NCI-H82 treated with DMSO at 0.1 percent for 48 hours (cell line): ENCODE results near the gene CLASP1.
A peak's percentile ranks its signal among the peaks of the same experiment; 100 is the strongest.
"Not testable (repeated sequence)": the region's sequence is repeated elsewhere in the genome, so short reads cannot be mapped to it uniquely, and the experiment has no call there.

Source experiments
- DNase-seq: peaks from one replicate; lab custom pipeline; 2025; ENCODE audit not compliant: unreplicated experiment; lab: John Stamatoyannopoulos, UW

Gene CLASP1

GRCh38 chr2:121662656-121663055 lies 13.4 kb upstream of the CLASP1 start:
- DNase-seq, result no peak

GRCh38 chr2:121659933-121660332 lies 10.7 kb upstream of the CLASP1 start:
- DNase-seq, result no peak

GRCh38 chr2:121658393-121658792 lies 9.1 kb upstream of the CLASP1 start:
- DNase-seq, result not testable (repeated sequence)

- DNase-seq, result no peak
Observed at GRCh38 chr2:121653035-121653434, 3.8 kb upstream of the CLASP1 start.

GRCh38 chr2:121650315-121650930 lies 1.2 kb upstream of the CLASP1 start:
- DNase-seq, result no peak

- peak; percentile 76 for DNase-seq
Observed at GRCh38 chr2:121649596-121650314, 493 bp upstream of the CLASP1 start.

- DNase-seq, result peak; percentile 12
Observed at GRCh38 chr2:121648206-121649148, 785 bp downstream of the CLASP1 start.

GRCh38 chr2:121647396-121647795 lies 1.9 kb downstream of the CLASP1 start:
- no peak for DNase-seq

- no peak for DNase-seq
Observed at GRCh38 chr2:121644715-121645114, 4.5 kb downstream of the CLASP1 start.

GRCh38 chr2:121643877-121644276 lies 5.4 kb downstream of the CLASP1 start:
- no peak for DNase-seq

GRCh38 chr2:121640380-121641316 lies 8.6 kb downstream of the CLASP1 start:
- DNase-seq, result no peak

- not testable (repeated sequence) for DNase-seq
Observed at GRCh38 chr2:121639846-121640245, 9.4 kb downstream of the CLASP1 start.

GRCh38 chr2:121638333-121638732 lies 10.9 kb downstream of the CLASP1 start:
- no peak for DNase-seq

- peak; percentile 16 for DNase-seq
Observed at GRCh38 chr2:121635371-121635770, 13.9 kb downstream of the CLASP1 start.

GRCh38 chr2:121634354-121635307 lies 14.6 kb downstream of the CLASP1 start:
- no peak for DNase-seq

GRCh38 chr2:121633463-121633862 lies 15.8 kb downstream of the CLASP1 start:
- DNase-seq, result no peak

- DNase-seq, result no peak
Observed at GRCh38 chr2:121627525-121628050, 21.7 kb downstream of the CLASP1 start.

GRCh38 chr2:121626777-121627524 lies 22.3 kb downstream of the CLASP1 start:
- DNase-seq, result no peak
